Spleen (tissue), 7 donors: ENCODE measurements around the gene ZNF496.

Experiments
- CTCF ChIP-seq, 11 experiments: fragments of 200-600 bp in 7 of 11; fragments of 450-650 bp in 4 of 11; sonication (generic) in 4 of 11; IDR thresholded peaks in 8 of 11; conservative IDR thresholded peaks in 3 of 11; 1 replicate in 7 of 11; 2 replicates in 4 of 11; pipeline versions ENCODE4 v1.4.0 to v1.8.0; 2016 to 2021; ENCODE audit warnings: antibody characterized with exemption in 11 of 11, inconsistent platforms in 4 of 11, mild to moderate bottlenecking in 1 of 11
- POLR2AphosphoS5 ChIP-seq, 3 donors: sonication (generic); formaldehyde crosslinking; IDR thresholded peaks; one replicate each; pipeline ENCODE4 v1.5.1; 2017; ENCODE audit warnings: antibody characterized with exemption in 3 of 3
- donor health status: DM: no; HTN: no; CAD: no; lungs with moderate emphysema.
- donor health status: DM: no; HTN: no; CAD: no.
- donor health status: DM: no; HTN: no; CAD: no.

- TF ChIP-seq CTCF (IDR thresholded peaks at IDR 0.05 in 8 of 11, conservative IDR thresholded peaks at IDR 0.05 in 3 of 11) (no peak), POLR2AphosphoS5 (IDR thresholded peaks at IDR 0.05) (peak in 1 of 3 donors; percentile 33)
Measured at GRCh38 chr1:247347477-247348222, 16.0 kb upstream of the ZNF496 start.
